Measurements from ENCODE around the gene CAPN5. TPM values are rescaled to one million over a fixed set of nuclear protein-coding genes. Genes with fewer than 3 reads are reported as not detected.

Gene CAPN5
- total RNA-seq, 3 donors from 2014 or later = 2.8 to 6.1 (median 3.6) TPM

DNA sequence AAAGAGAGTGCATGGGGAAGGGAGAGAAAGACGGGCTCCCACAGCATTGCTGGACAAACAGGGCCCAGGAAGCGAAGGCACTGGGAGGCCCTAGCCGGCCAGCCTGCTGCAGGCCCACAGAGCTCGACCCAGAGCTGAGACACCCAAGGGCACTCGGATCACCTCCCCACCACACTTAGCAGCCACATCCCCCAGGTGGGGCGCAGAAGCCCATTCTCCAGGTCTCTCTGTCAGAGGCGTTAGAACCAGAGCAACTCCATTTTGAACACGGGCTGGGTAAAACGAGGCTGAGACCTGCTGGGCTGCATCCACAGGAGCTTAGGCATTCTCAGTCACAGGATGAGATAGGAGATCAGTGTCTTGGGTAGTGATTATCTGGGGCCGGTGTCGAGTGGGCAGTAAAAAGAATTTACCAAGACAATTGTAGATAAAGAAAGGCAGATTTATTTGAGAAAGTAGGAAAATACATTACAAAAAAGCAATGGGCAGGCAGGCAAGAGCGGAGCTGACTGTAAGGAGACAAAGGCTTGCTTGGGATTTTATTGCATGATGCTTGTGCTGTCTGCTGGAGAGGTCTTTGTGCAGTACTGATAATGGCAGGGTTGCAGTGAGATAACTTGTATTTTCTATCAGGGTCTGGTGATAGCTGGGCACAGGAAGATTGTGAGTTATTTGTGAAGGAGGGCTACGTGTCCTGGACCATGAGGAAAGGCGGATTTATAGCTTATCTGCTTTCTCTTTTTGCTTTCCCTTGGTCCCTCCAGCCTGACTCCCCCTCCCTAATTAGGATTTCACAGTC is 13.4 kb upstream of the CAPN5 start:
- Histone ChIP-seq H3K27me3 (no peaks in the 10 kb centered on the region), H3K9me3 (peaks cover 15 to 16% of the 10 kb centered on the region in 2 donors), H3K27ac (no peak overlapping the region), H3K4me3 (no peak overlapping the region), H3K36me3 (no peaks in the 10 kb centered on the region), H3K4me1 (no peaks in the 10 kb centered on the region)
- no peak for DNase-seq (ENCODE audit: low spot score in 2 of 2)
- intact Hi-C loops (cut with DNase I; ENCODE audit: low total_unique reads) = no loop called here
- TF ChIP-seq CTCF (IDR thresholded peaks at IDR 0.05) = no peak
- TF ChIP-seq POLR2AphosphoS5 (IDR thresholded peaks at IDR 0.05) = no peak
- no peak for TF ChIP-seq POLR2A (IDR thresholded peaks at IDR 0.05)

GRCh38 chr11:77054084-77054483 is 12.7 kb upstream of the CAPN5 start:
- Histone ChIP-seq H3K9me3 (peaks cover 15 to 16% of the 10 kb centered on the region in 2 donors), H3K4me3 (no peak overlapping the region), H3K27ac (no peak overlapping the region), H3K4me1 (no peaks in the 10 kb centered on the region), H3K36me3 (no peaks in the 10 kb centered on the region), H3K27me3 (no peaks in the 10 kb centered on the region)
- intact Hi-C loops (cut with DNase I; ENCODE audit: low total_unique reads) = no loop called here
- TF ChIP-seq POLR2A (IDR thresholded peaks at IDR 0.05) (no peak), POLR2AphosphoS5 (IDR thresholded peaks at IDR 0.05) (no peak), CTCF (IDR thresholded peaks at IDR 0.05) (no peak)
- DNase-seq (ENCODE audit: low spot score in 2 of 2) = no peak

DNA sequence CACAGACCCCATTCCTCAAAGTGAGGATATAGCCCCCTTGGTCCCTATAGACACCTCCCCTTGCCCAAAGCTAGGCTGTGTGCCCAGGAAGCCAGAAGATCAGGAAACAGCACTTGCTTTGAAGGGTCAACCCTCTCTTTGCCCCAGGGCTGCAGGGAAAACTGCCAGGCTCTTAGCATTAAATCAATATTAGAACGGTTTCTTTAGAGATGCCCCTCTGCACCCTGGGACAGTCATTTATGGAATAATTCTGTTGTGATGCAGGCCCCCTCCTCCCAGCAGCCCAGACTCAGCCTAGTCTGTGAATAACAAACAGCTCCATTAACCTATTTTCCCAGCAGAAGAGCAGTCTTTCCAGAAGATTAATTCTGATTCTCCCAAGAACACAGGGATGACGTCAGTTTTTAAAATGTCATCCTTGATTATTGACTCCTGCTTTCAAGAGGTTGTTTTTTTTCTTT is 11.6 kb upstream of the CAPN5 start:
- no peak for TF ChIP-seq POLR2A (IDR thresholded peaks at IDR 0.05)
- Histone ChIP-seq H3K9me3 (peaks cover 15 to 16% of the 10 kb centered on the region in 2 donors), H3K4me1 (no peaks in the 10 kb centered on the region), H3K27me3 (no peaks in the 10 kb centered on the region), H3K27ac (no peak overlapping the region), H3K36me3 (no peaks in the 10 kb centered on the region), H3K4me3 (no peak overlapping the region)
- intact Hi-C loops (cut with DNase I; ENCODE audit: low total_unique reads) = no loop called here
- no peak for DNase-seq (ENCODE audit: low spot score in 2 of 2)

- no peaks in the 10 kb centered on the region for H3K27me3 ChIP-seq
- H3K4me1 ChIP-seq = no peaks in the 10 kb centered on the region
- peaks cover 15 to 16% of the 10 kb centered on the region in 2 donors for H3K9me3 ChIP-seq
- no peak overlapping the region for H3K27ac ChIP-seq
- TF ChIP-seq POLR2A (IDR thresholded peaks at IDR 0.05) = no peak
- TF ChIP-seq CTCF (IDR thresholded peaks at IDR 0.05) = no peak
- no peak for TF ChIP-seq POLR2AphosphoS5 (IDR thresholded peaks at IDR 0.05)
- no peaks in the 10 kb centered on the region for H3K36me3 ChIP-seq
- intact Hi-C loops (cut with DNase I; ENCODE audit: low total_unique reads) = no loop called here
- peak in 1 of 2 donors; percentile 31 for DNase-seq (ENCODE audit: low spot score in 2 of 2)
- no peak overlapping the region for H3K4me3 ChIP-seq
These were observed 10.9 kb upstream of the CAPN5 start for GRCh38 chr11:77055913-77056312.

DNA sequence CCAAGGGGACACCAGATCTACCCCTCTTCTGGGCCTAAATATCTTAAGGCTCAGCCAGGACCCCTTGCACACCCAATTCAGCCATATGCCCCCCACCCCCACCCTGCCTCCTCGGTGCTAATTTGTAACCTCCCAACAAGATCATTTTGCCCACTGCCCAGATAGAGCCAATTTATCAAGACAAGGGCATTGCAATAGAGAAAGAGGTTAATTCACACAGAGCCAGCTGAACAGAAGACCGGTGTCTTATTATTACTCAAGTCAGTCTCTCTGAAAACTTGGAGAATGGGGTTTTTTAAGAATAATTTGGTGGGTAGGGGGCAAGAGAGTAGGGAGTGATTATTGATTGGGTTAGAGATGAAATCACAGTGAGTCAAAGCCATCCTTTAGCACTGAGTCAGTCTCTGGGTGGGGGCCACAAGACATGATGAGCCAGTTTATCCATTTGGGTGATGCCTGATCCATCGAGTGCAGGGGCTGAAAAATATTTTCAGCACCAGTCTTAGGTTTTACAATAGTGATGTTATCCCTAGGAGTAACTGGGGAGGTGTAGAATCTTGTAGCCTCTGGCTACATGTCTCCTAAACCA is 9.9 kb upstream of the CAPN5 start:
- Histone ChIP-seq H3K4me1 (no peaks in the 10 kb centered on the region), H3K27me3 (no peaks in the 10 kb centered on the region), H3K4me3 (no peak overlapping the region), H3K27ac (no peak overlapping the region), H3K9me3 (peaks cover 15 to 16% of the 10 kb centered on the region in 2 donors), H3K36me3 (no peaks in the 10 kb centered on the region)
- DNase-seq (ENCODE audit: low spot score in 2 of 2) = no peak
- intact Hi-C loops (cut with DNase I; ENCODE audit: low total_unique reads) = no loop called here
- no peak for TF ChIP-seq CTCF (IDR thresholded peaks at IDR 0.05)
- no peak for TF ChIP-seq POLR2A (IDR thresholded peaks at IDR 0.05)
- no peak for TF ChIP-seq POLR2AphosphoS5 (IDR thresholded peaks at IDR 0.05)
